Measurements from ENCODE around the gene PSTPIP1. TPM values are rescaled to one million over a fixed set of nuclear protein-coding genes. Genes with fewer than 3 reads are reported as not detected.

Gene PSTPIP1
- total and polyA plus RNA-seq, 2 of the 13 experiments (the other 11 are each of a cell fraction or from before 2014, with no cell fraction given): 4.4 to 8.7 TPM

DNA sequence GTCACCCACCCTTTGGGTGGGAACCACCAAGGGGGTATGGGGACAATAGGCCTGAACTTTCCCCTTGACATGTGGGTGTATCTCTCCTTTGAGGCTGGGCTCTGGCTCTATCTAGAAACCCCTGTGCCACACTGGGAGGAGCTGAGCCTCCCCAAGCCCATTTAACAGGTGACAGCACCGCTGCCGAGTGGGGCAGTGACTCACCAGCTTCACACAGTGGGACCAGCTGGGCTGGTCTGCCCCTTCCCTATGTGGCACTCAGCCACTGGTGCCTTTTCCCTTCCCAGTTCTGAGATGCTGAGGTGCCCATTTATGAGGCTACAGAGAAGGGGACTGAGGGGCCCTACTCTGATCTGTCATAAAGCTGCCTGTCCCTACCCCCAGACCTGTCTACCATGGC, 5.1 kb downstream of the PSTPIP1 start:
- in situ Hi-C loops (cut with HindIII; ENCODE audit: extremely low pct_ligation_motif_present, low pct_unique_long_range_greater_than_20kb): no loop called here
- Histone ChIP-seq H3K4me2 (ENCODE audit: low read depth, low read length) (no peak overlapping the region), H3K36me3 (replicated peaks in 1 of 2; ENCODE audit: control insufficient read depth in 1 of 2, insufficient read depth in 2 of 2, low read length in 2 of 2) (no peaks in the 10 kb centered on the region), H2AFZ (ENCODE audit: low read length) (no peak overlapping the region), H3K4me1 (ENCODE audit: insufficient read depth, low read length) (no peaks in the 10 kb centered on the region), H4K20me1 (ENCODE audit: insufficient read depth, low read length) (no peaks in the 10 kb centered on the region), H3K27ac (ENCODE audit: extremely low read length, insufficient read depth, low read length) (no peak overlapping the region), H3K79me2 (ENCODE audit: insufficient read depth, low read length) (no peaks in the 10 kb centered on the region), H3K4me3 (replicated peaks in 1 of 3; ENCODE audit: insufficient read depth in 1 of 3, low read depth in 2 of 3, low read length in 3 of 3) (no peak overlapping the region), H3K9me3 (ENCODE audit: low read length) (no peaks in the 10 kb centered on the region), H3K27me3 (ENCODE audit: control insufficient read depth in 1 of 2, insufficient read depth in 2 of 2, low read length in 2 of 2) (peaks cover 7 to 38% of the 10 kb centered on the region in 2 experiments), H3K9ac (ENCODE audit: insufficient read depth, low read depth, low read length) (no peak overlapping the region)
- DNase-seq (ENCODE audit: low spot score) (no peak), ATAC-seq (no peak), FAIRE-seq (no peak)
- WGBS (ENCODE audit: low lambda C conversion rate): no CpG with 5 or more reads among the region's 2 CpGs
- no TSS peak for BruUV-seq (replicated peaks)
- ChIA-PET POLR2A (no interaction called here), CTCF (ENCODE audit: low intra/inter-chr PET ratio, low total read pairs) (no interaction called here)
- intact Hi-C loops (cut with micrococcal nuclease; ENCODE audit: unreplicated experiment): no loop called here
- TF ChIP-seq ZNF558 (CRISPR knock-in tag; IDR thresholded peaks at IDR 0.05; ENCODE audit: borderline replicate concordance): no peak
- no peak for TF ChIP-seq MIXL1 (CRISPR knock-in tag; IDR thresholded peaks at IDR 0.05)
- TF ChIP-seq ZBTB20 (CRISPR knock-in tag; IDR thresholded peaks at IDR 0.05; ENCODE audit: borderline replicate concordance, low read depth): no peak
- no peak for TF ChIP-seq ZNF383 (CRISPR knock-in tag; IDR thresholded peaks at IDR 0.05; ENCODE audit: borderline replicate concordance)
- TF ChIP-seq GATAD2A (CRISPR knock-in tag; IDR thresholded peaks at IDR 0.05): no peak
- TF ChIP-seq HOMEZ (CRISPR knock-in tag; IDR thresholded peaks at IDR 0.05; ENCODE audit: low read depth): no peak
- no peak for TF ChIP-seq NR2C2 (CRISPR knock-in tag; IDR thresholded peaks at IDR 0.05; ENCODE audit: borderline replicate concordance)
- no peak for TF ChIP-seq ARNT (IDR thresholded peaks at IDR 0.05)
- no peak for TF ChIP-seq MAFK (conservative IDR thresholded peaks at IDR 0.05 in 1 of 2, IDR thresholded peaks at IDR 0.05 in 1 of 2; ENCODE audit: low read length in 2 of 2)
- no peak for TF ChIP-seq MED13 (CRISPR knock-in tag; IDR thresholded peaks at IDR 0.05)
- no peak for TF ChIP-seq ZNF607 (CRISPR knock-in tag; IDR thresholded peaks at IDR 0.05; ENCODE audit: borderline replicate concordance)
- TF ChIP-seq ZNF12 (CRISPR knock-in tag; IDR thresholded peaks at IDR 0.05): no peak
- no peak for TF ChIP-seq SMARCC2 (IDR thresholded peaks at IDR 0.05)

All from HepG2 (cell line).